HepG2 (cell line): ENCODE measurements around the gene IPPK. TPM values are rescaled to one million over a fixed set of nuclear protein-coding genes. Genes with fewer than 3 reads are reported as not detected.
A peak's percentile ranks its signal among the peaks of the same experiment; 100 is the strongest.

Experiments used
- ASH2L ChIP-seq: fragments of 300-600, 200-600 bp; sonication (generic); IDR thresholded peaks from 2 replicates; pipeline ENCODE4 v1.7.0; 2017; ENCODE audit warnings: low read depth, mild to moderate bottlenecking, moderate library complexity, mixed read lengths, low read length; ENCODE audit not compliant: insufficient read length
- KDM6A ChIP-seq: IDR thresholded peaks from 2 replicates; pipeline ENCODE4 v1.6.1; 2016; ENCODE audit warnings: low read depth
- KMT2A ChIP-seq: sonication (generic); formaldehyde crosslinking; IDR thresholded peaks from 2 replicates; pipeline ENCODE4 v1.4.0; 2020; ENCODE audit warnings: missing genetic modification reagents
- RNF2 ChIP-seq: fragments of 450-650 bp; conservative IDR thresholded peaks from 2 replicates; pipeline ENCODE4 v1.6.1; 2016; ENCODE audit warnings: low read depth
- SRF ChIP-seq: IDR thresholded peaks from 2 replicates; pipeline ENCODE4 v1.6.1; 2011; ENCODE audit warnings: mild to moderate bottlenecking, low read depth, low read length, moderate library complexity
- ZFYVE20 ChIP-seq: sonication (generic); formaldehyde crosslinking; IDR thresholded peaks from 2 replicates; pipeline ENCODE4 v1.8.0; 2023; ENCODE audit warnings: low read depth, mild to moderate bottlenecking, moderate library complexity, missing genetic modification reagents, borderline replicate concordance
- ZNF451 ChIP-seq: sonication (generic); formaldehyde crosslinking; IDR thresholded peaks from 2 replicates; pipeline ENCODE4 v1.5.0; 2020; ENCODE audit warnings: mild to moderate bottlenecking, missing genetic modification reagents
- ZNF790 ChIP-seq: sonication (generic); formaldehyde crosslinking; IDR thresholded peaks from 2 replicates; pipeline ENCODE4 v1.8.0; 2022; ENCODE audit warnings: missing genetic modification reagents, mild to moderate bottlenecking, borderline replicate concordance
- ZNF83 ChIP-seq: sonication (generic); formaldehyde crosslinking; IDR thresholded peaks from 2 replicates; pipeline ENCODE4 v1.4.0; 2020; ENCODE audit warnings: missing genetic modification reagents, mild to moderate bottlenecking, borderline replicate concordance
- ZNF878 ChIP-seq: sonication (generic); formaldehyde crosslinking; IDR thresholded peaks from 2 replicates; pipeline ENCODE4 v1.8.1; 2023; ENCODE audit warnings: mild to moderate bottlenecking, missing genetic modification reagents, moderate library complexity
- polyA plus RNA-seq, 8 experiments: library from polyadenylated mRNA; depleted of rRNA in 3 of 8; stranded (reverse) in 7 of 8; unstranded in 1 of 8; fragments of >200 nt; fragmentation: Illumina TruSeq in 4 of 8; extraction: Trizol in 4 of 8; gene quantifications; 2 replicates each; pipeline versions ENCODE4 v1.2.1 to v1.2.3, GENCODE V29; 2011 to 2016; ENCODE audit warnings: low read depth in 4 of 8, missing spikeins in 1 of 8, mixed read lengths in 1 of 8; ENCODE audit not compliant: insufficient read depth in 1 of 8
- total RNA-seq, 5 experiments: library from RNA; depleted of rRNA; stranded (reverse); fragments of >200 nt; fragmentation: Illumina TruSeq; extraction: Trizol; gene quantifications; 2 replicates each; pipeline ENCODE4 v1.2.3, GENCODE V29; 2016; ENCODE audit warnings: low read depth in 1 of 5
- TF ChIP-seq, protein P1 (sequence below): sonication (generic); formaldehyde crosslinking; IDR thresholded peaks from 2 replicates; pipeline ENCODE4 v1.9.0; 2021; ENCODE audit warnings: mild to moderate bottlenecking, missing genetic modification reagents
- TF ChIP-seq, protein P2 (sequence below): fragments of 450-650 bp; IDR thresholded peaks from 2 replicates; pipeline ENCODE4 v1.6.1; 2017
- TF ChIP-seq, protein P3 (sequence below): sonication (generic); formaldehyde crosslinking; conservative IDR thresholded peaks from 2 replicates; pipeline ENCODE4 v1.4.0; 2020; ENCODE audit warnings: missing genetic modification reagents
- TF ChIP-seq, protein P4 (sequence below): sonication (generic); formaldehyde crosslinking; IDR thresholded peaks from 2 replicates; pipeline ENCODE4 v1.4.0; 2020; ENCODE audit warnings: missing genetic modification reagents, borderline replicate concordance
- TF ChIP-seq, protein P5 (sequence below): IDR thresholded peaks from 2 replicates; pipeline ENCODE4 v1.6.1; 2018; ENCODE audit warnings: missing genetic modification reagents, mild to moderate bottlenecking, missing compliant biosample characterization

The IPPK gene
- total and polyA plus RNA-seq, 2 of the 13 experiments (the other 11 are each of a cell fraction or from before 2014, with no cell fraction given) = 9.9 to 14.1 TPM

DNA sequence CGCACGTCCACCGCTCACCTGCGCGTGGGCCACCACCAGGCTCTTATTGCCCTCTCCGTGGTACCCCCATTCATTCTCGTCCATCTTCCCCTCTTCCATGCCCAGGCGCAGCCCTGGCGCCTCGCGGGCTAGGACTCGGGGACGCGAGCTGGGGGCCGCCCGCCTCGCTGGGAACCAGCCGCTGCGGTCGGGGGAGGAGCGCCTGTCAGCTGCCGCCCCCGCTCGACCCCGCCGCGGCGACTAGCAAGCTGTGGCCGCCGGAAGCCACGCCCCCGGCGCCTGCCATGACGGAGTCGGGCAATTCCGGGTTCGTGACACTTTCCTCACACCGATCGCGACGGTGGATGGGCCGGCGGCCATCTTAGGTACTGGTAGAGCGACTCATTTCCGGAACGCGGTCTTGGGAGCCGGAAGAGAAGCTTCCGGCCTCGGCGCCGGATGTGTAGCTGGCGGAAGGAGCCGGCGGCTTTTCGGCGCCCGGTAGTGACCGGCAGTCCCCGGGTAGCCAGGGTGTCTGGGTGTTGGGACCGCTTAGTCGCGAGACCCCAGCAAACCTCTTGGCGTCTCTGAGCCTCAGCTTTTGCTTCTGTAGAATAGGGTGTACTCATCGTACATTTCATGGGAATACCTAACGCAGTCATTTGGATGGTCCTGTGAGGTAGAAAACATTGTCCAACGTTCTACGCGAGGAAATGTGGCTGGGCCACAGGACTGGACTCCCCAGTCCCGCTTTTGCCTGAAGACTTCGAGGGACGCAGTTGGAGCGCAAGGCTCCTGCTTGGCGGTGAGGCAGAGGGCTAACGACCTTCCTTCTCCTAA lies at the start of gene IPPK (continued):
- TF ChIP-seq, protein P1, sequence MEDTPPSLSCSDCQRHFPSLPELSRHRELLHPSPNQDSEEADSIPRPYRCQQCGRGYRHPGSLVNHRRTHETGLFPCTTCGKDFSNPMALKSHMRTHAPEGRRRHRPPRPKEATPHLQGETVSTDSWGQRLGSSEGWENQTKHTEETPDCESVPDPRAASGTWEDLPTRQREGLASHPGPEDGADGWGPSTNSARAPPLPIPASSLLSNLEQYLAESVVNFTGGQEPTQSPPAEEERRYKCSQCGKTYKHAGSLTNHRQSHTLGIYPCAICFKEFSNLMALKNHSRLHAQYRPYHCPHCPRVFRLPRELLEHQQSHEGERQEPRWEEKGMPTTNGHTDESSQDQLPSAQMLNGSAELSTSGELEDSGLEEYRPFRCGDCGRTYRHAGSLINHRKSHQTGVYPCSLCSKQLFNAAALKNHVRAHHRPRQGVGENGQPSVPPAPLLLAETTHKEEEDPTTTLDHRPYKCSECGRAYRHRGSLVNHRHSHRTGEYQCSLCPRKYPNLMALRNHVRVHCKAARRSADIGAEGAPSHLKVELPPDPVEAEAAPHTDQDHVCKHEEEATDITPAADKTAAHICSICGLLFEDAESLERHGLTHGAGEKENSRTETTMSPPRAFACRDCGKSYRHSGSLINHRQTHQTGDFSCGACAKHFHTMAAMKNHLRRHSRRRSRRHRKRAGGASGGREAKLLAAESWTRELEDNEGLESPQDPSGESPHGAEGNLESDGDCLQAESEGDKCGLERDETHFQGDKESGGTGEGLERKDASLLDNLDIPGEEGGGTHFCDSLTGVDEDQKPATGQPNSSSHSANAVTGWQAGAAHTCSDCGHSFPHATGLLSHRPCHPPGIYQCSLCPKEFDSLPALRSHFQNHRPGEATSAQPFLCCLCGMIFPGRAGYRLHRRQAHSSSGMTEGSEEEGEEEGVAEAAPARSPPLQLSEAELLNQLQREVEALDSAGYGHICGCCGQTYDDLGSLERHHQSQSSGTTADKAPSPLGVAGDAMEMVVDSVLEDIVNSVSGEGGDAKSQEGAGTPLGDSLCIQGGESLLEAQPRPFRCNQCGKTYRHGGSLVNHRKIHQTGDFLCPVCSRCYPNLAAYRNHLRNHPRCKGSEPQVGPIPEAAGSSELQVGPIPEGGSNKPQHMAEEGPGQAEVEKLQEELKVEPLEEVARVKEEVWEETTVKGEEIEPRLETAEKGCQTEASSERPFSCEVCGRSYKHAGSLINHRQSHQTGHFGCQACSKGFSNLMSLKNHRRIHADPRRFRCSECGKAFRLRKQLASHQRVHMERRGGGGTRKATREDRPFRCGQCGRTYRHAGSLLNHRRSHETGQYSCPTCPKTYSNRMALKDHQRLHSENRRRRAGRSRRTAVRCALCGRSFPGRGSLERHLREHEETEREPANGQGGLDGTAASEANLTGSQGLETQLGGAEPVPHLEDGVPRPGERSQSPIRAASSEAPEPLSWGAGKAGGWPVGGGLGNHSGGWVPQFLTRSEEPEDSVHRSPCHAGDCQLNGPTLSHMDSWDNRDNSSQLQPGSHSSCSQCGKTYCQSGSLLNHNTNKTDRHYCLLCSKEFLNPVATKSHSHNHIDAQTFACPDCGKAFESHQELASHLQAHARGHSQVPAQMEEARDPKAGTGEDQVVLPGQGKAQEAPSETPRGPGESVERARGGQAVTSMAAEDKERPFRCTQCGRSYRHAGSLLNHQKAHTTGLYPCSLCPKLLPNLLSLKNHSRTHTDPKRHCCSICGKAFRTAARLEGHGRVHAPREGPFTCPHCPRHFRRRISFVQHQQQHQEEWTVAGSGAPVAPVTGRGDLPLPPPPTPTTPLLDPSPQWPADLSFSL (CRISPR knock-in tag) = peak; percentile 29; the same call in 1 of the 2 replicates
- TF ChIP-seq, protein P2, sequence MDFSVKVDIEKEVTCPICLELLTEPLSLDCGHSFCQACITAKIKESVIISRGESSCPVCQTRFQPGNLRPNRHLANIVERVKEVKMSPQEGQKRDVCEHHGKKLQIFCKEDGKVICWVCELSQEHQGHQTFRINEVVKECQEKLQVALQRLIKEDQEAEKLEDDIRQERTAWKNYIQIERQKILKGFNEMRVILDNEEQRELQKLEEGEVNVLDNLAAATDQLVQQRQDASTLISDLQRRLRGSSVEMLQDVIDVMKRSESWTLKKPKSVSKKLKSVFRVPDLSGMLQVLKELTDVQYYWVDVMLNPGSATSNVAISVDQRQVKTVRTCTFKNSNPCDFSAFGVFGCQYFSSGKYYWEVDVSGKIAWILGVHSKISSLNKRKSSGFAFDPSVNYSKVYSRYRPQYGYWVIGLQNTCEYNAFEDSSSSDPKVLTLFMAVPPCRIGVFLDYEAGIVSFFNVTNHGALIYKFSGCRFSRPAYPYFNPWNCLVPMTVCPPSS = no peak
- TF ChIP-seq ZNF790 (CRISPR knock-in tag) (0 out of 2 replicates have a peak, but pooled peaks have one; percentile 62), KDM6A (CRISPR knock-in tag) (no peak), RNF2 (no peak), SRF (no peak), ZNF83 (CRISPR knock-in tag) (no peak), ASH2L (peak; percentile 73), ZFYVE20 (CRISPR knock-in tag) (0 out of 2 replicates have a peak, but pooled peaks have one; percentile 38), KMT2A (peak; percentile 94), ZNF878 (peak; percentile 81), ZNF451 (CRISPR knock-in tag) (no peak)
- TF ChIP-seq, protein P3, sequence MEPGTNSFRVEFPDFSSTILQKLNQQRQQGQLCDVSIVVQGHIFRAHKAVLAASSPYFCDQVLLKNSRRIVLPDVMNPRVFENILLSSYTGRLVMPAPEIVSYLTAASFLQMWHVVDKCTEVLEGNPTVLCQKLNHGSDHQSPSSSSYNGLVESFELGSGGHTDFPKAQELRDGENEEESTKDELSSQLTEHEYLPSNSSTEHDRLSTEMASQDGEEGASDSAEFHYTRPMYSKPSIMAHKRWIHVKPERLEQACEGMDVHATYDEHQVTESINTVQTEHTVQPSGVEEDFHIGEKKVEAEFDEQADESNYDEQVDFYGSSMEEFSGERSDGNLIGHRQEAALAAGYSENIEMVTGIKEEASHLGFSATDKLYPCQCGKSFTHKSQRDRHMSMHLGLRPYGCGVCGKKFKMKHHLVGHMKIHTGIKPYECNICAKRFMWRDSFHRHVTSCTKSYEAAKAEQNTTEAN (CRISPR knock-in tag) = peak; percentile 40; the same call in 1 of the 2 replicates
- TF ChIP-seq, protein P4, sequence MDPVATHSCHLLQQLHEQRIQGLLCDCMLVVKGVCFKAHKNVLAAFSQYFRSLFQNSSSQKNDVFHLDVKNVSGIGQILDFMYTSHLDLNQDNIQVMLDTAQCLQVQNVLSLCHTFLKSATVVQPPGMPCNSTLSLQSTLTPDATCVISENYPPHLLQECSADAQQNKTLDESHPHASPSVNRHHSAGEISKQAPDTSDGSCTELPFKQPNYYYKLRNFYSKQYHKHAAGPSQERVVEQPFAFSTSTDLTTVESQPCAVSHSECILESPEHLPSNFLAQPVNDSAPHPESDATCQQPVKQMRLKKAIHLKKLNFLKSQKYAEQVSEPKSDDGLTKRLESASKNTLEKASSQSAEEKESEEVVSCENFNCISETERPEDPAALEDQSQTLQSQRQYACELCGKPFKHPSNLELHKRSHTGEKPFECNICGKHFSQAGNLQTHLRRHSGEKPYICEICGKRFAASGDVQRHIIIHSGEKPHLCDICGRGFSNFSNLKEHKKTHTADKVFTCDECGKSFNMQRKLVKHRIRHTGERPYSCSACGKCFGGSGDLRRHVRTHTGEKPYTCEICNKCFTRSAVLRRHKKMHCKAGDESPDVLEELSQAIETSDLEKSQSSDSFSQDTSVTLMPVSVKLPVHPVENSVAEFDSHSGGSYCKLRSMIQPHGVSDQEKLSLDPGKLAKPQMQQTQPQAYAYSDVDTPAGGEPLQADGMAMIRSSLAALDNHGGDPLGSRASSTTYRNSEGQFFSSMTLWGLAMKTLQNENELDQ (CRISPR knock-in tag) = no peak
- TF ChIP-seq, protein P5, sequence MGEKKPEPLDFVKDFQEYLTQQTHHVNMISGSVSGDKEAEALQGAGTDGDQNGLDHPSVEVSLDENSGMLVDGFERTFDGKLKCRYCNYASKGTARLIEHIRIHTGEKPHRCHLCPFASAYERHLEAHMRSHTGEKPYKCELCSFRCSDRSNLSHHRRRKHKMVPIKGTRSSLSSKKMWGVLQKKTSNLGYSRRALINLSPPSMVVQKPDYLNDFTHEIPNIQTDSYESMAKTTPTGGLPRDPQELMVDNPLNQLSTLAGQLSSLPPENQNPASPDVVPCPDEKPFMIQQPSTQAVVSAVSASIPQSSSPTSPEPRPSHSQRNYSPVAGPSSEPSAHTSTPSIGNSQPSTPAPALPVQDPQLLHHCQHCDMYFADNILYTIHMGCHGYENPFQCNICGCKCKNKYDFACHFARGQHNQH (CRISPR knock-in tag) = no peak
